Urinary bladder (tissue), 4 donors: ENCODE results near the gene VKORC1. TPM values are rescaled to one million over a fixed set of nuclear protein-coding genes. Genes with fewer than 3 reads are reported as not detected.
"Not testable (repeated sequence)": the region's sequence is repeated elsewhere in the genome, so short reads cannot be mapped to it uniquely, and the experiment has no call there.

Experiments used
- DNase-seq: peaks from one replicate; pipeline ENCODE4 v3.0.0-alpha.2; 2015; ENCODE audit errors: extremely low spot score
- H3K27ac ChIP-seq: one replicate; pipeline ENCODE4 v1.5.1; 2013; ENCODE audit warnings: low read depth, mild to moderate bottlenecking, moderate library complexity
- H3K36me3 ChIP-seq: one replicate; pipeline ENCODE4 v1.6.1; 2013; ENCODE audit warnings: mild to moderate bottlenecking, moderate library complexity; ENCODE audit not compliant: insufficient read depth
- H3K4me1 ChIP-seq: one replicate; pipeline ENCODE4 v1.6.1; 2013; ENCODE audit warnings: mild to moderate bottlenecking, moderate library complexity; ENCODE audit not compliant: insufficient read depth
- H3K4me3 ChIP-seq: one replicate; pipeline ENCODE4 v1.5.1; 2013; ENCODE audit warnings: low read depth, low read length
- WGBS: extraction: QIAGEN DNeasy Blood & Tissue Kit; methylation state at CpG from one replicate; pipeline ENCODE4 v1.1.7; 2013; 5-methylcytosine and 5-hydroxymethylcytosine counted together
- polyA plus RNA-seq: library from polyadenylated mRNA; stranded (reverse); fragments of 200-250 nt; gene quantifications from one replicate; pipeline ENCODE4 v1.2.3, GENCODE V29; 2013
- total RNA-seq: library from RNA; depleted of rRNA; stranded (reverse); fragments of >200 nt; gene quantifications from one replicate; pipeline ENCODE4 v1.2.3, GENCODE V29; 2014
- donor health status: healthy with polysubstance abuse.
- donor health status: healthy.

VKORC1 gene
- total RNA-seq (43.8 TPM), polyA plus RNA-seq (210 TPM)

GRCh38 chr16:31094424-31095120 lies at the start of gene VKORC1:
VKORC1 (minus strand) TSS chr16:31094797; CDS start chr16:31094729, 68 bp downstream.
- peak; percentile 84 for DNase-seq
- H3K36me3 ChIP-seq = peaks cover 2% of the 10 kb centered on the region
- WGBS = under 1% methylated on average over 69 of the region's 69 CpGs
- peaks cover 2% of the 10 kb centered on the region for H3K4me1 ChIP-seq
- peak within 1 kb of the TSS; percentile 88 for H3K27ac ChIP-seq
- H3K4me3 ChIP-seq = peak within 1 kb of the TSS; percentile 72

- no peak overlapping the region for H3K4me3 ChIP-seq
- H3K36me3 ChIP-seq = no peaks in the 10 kb centered on the region
- no peak for DNase-seq
- peaks cover 2% of the 10 kb centered on the region for H3K4me1 ChIP-seq
- H3K27ac ChIP-seq = no peak overlapping the region
- WGBS = 93% methylated on average over 8 of the region's 8 CpGs
Measured at GRCh38 chr16:31143694-31144148, 49.1 kb upstream of the VKORC1 start.

- Histone ChIP-seq H3K36me3 (no peaks in the 10 kb centered on the region), H3K4me1 (peaks cover 2% of the 10 kb centered on the region), H3K27ac (no peak overlapping the region), H3K4me3 (peak overlapping the region; percentile 41)
- DNase-seq = no peak
- WGBS = 63% methylated on average over 22 of the region's 22 CpGs
Measured at GRCh38 chr16:31143011-31143693, 48.6 kb upstream of the VKORC1 start.

- WGBS = 3% methylated on average over 89 of the region's 89 CpGs
- Histone ChIP-seq H3K27ac (peak overlapping the region; percentile 75), H3K4me3 (peak overlapping the region; percentile 41), H3K36me3 (no peaks in the 10 kb centered on the region), H3K4me1 (peaks cover 2% of the 10 kb centered on the region)
- peak; percentile 97 for DNase-seq
Measured at GRCh38 chr16:31142109-31143010, 47.8 kb upstream of the VKORC1 start.

GRCh38 chr16:31141489-31142108 lies 47.0 kb upstream of the VKORC1 start:
- Histone ChIP-seq H3K4me3 (no peak overlapping the region), H3K27ac (peak overlapping the region; percentile 75), H3K4me1 (peaks cover 2% of the 10 kb centered on the region), H3K36me3 (no peaks in the 10 kb centered on the region)
- 23% methylated on average over 10 of the region's 10 CpGs for WGBS
- no peak for DNase-seq

GRCh38 chr16:31141071-31141469 lies 46.5 kb upstream of the VKORC1 start:
- H3K36me3 ChIP-seq, DNase-seq, H3K4me3 ChIP-seq, H3K4me1 ChIP-seq: not testable (repeated sequence)
- H3K27ac ChIP-seq = peak overlapping the region; percentile 75
- 87% methylated on average over 9 of the region's 9 CpGs for WGBS

- no peak overlapping the region for H3K4me3 ChIP-seq
- 45% methylated on average over 27 of the region's 27 CpGs for WGBS
Measured at GRCh38 chr16:31138621-31139578, 44.3 kb upstream of the VKORC1 start.

GRCh38 chr16:31136822-31137499 lies 42.4 kb upstream of the VKORC1 start:
- H3K36me3 ChIP-seq, H3K4me3 ChIP-seq, DNase-seq, H3K27ac ChIP-seq, H3K4me1 ChIP-seq: not testable (repeated sequence)
- WGBS = 90% methylated on average over 20 of the region's 20 CpGs

More at GRCh38 chr16:31138621-31139578, 44.3 kb upstream of the VKORC1 start:
- Histone ChIP-seq H3K4me1 (peaks cover 2% of the 10 kb centered on the region), H3K36me3 (no peaks in the 10 kb centered on the region), H3K27ac (peak overlapping the region; percentile 61)
- peak; percentile 67 for DNase-seq

- no peak overlapping the region for H3K27ac ChIP-seq
- 84% methylated on average over 6 of the region's 6 CpGs for WGBS
- H3K4me1 ChIP-seq = no peaks in the 10 kb centered on the region
- no peaks in the 10 kb centered on the region for H3K36me3 ChIP-seq
- no peak for DNase-seq
- H3K4me3 ChIP-seq = no peak overlapping the region
Measured at GRCh38 chr16:31136287-31136662, 41.7 kb upstream of the VKORC1 start.

- DNase-seq = no peak
- Histone ChIP-seq H3K27ac (no peak within 1 kb of the TSS), H3K4me1 (no peaks in the 10 kb centered on the region), H3K36me3 (no peaks in the 10 kb centered on the region), H3K4me3 (no peak within 1 kb of the TSS)
- WGBS = 44% methylated on average over 22 of the region's 22 CpGs
Measured at GRCh38 chr16:31135535-31136286, 41.1 kb upstream of the VKORC1 start, which contains the start of gene PRSS8. PRSS8 (minus strand) TSS chr16:31135727; CDS start chr16:31135498, 229 bp downstream.
